ENCODE results near the gene EGFLAM. TPM values are rescaled to one million over a fixed set of nuclear protein-coding genes. Genes with fewer than 3 reads are reported as not detected.

Gene EGFLAM
- total and polyA plus RNA-seq, 9 of the 15 experiments (the other 6 are each of a cell fraction or from before 2014, with no cell fraction given), result 0.09 to 2.5 (median 1.0) TPM

GRCh38 chr5:38297830-38298608 lies 39.7 kb downstream of the EGFLAM start (continued):
- TF ChIP-seq CBFA2T2 (conservative IDR thresholded peaks at IDR 0.05), result peak; percentile 52; the same call in 1 of the 2 replicates
- TF ChIP-seq SMARCB1 (IDR thresholded peaks at IDR 0.05; ENCODE audit: insufficient read length, low read depth), result no peak
- TF ChIP-seq MCM2 (IDR thresholded peaks at IDR 0.05; ENCODE audit: low read depth), result no peak
- no peak for TF ChIP-seq RNF2 (IDR thresholded peaks at IDR 0.05)
- TF ChIP-seq HOMEZ (CRISPR knock-in tag; IDR thresholded peaks at IDR 0.05), result no peak
- no peak for TF ChIP-seq ZEB2 (IDR thresholded peaks at IDR 0.05)
- no peak for TF ChIP-seq ZNF655 (CRISPR knock-in tag; IDR thresholded peaks at IDR 0.05)
- TF ChIP-seq KDM5B (IDR thresholded peaks at IDR 0.05; ENCODE audit: insufficient replicate concordance, low read depth, low read length), result no peak
- TF ChIP-seq PREB (CRISPR knock-in tag; IDR thresholded peaks at IDR 0.05), result no peak
- TF ChIP-seq SIN3B (IDR thresholded peaks at IDR 0.05; ENCODE audit: low read depth), result no peak
- no peak for TF ChIP-seq CHD2 (IDR thresholded peaks at IDR 0.05; ENCODE audit: low read depth, low read length)
- no peak for TF ChIP-seq ZNF354B (CRISPR knock-in tag; IDR thresholded peaks at IDR 0.05)
- no peak for TF ChIP-seq THRB (CRISPR knock-in tag; conservative IDR thresholded peaks at IDR 0.05)
- TF ChIP-seq PRPF4 (IDR thresholded peaks at IDR 0.05; ENCODE audit: insufficient read depth, low read depth, low read length, poor library complexity, severe bottlenecking), result no peak
- 0 out of 2 replicates have a peak, but pooled peaks have one; percentile 25 for TF ChIP-seq PKNOX1 (IDR thresholded peaks at IDR 0.05)
- no peak for TF ChIP-seq ZNF583 (CRISPR knock-in tag; IDR thresholded peaks at IDR 0.05)
- TF ChIP-seq ZBTB11 (CRISPR knock-in tag; IDR thresholded peaks at IDR 0.05), result no peak

All from K562 (cell line).